Stimulated activated CD8-positive, alpha-beta memory T cell treated with anti-CD3 and anti-CD28 coated beads, Interleukin-7, amount 100 ng/mL, for 24 hours (primary cell): ENCODE data around the gene RNU1-3.

ENCODE experiments used
- DNase-seq: peaks from one replicate; pipeline ENCODE4 v3.0.0-alpha.2; 2020; ENCODE audit warnings: low read depth

Gene RNU1-3

DNA sequence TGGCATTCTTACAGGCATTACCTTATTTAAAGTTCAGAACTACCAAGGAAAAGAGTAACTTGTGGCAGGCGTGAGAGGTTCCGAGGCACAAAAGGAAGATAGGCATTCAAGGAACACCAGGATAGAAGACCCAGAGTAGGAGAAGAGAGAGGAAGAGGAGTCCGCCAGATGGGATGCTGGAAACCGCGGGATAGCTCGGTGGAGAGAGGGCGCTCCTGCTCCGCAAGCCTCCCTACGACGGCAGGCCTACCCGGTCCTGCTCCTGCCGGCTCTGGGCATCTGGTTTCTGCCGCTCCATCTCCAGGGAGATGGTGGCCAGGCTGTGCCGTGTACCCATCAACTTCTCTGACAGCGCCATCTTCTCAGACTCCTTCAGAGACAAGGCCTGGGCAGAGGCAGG is 48.0 kb downstream of the RNU1-3 start:
- DNase-seq = no peak

DNA sequence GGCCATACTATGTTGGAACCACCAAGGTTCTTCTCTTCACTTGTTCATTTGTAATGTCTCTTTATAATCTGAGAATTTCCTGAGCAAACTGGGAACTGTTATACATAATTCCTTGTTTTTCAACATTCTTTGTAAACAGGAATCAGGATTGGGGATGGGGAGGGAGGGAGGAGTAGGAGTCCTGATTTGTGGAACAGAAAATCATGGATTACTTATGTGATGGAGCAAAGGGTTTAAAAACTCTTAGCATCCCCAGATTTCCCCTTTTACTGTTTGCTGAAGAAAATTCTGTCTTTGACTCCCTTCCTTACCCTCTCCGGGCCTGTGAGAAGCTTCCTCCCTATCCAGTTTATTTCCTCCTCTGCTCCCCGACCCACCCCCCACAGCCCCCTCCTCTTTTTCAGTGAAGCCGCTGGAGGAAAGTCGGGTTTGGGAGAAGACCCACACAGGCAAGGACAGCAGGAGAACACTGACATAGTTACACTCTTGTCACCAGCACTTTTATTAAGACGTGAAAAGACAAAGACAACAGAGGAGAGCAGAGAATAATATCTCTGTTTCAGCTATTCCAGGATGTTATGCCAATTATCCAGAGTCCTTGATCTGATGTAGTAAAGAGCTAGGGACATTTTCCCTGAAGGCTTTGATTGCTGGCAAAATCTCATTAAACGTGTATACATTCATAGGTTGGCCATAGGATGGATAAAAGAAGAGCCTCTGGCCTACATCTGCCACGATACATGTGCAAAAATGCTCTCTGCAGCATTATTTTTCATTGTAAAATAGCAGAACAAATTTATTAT is 48.8 kb downstream of the RNU1-3 start:
- no peak for DNase-seq

DNA sequence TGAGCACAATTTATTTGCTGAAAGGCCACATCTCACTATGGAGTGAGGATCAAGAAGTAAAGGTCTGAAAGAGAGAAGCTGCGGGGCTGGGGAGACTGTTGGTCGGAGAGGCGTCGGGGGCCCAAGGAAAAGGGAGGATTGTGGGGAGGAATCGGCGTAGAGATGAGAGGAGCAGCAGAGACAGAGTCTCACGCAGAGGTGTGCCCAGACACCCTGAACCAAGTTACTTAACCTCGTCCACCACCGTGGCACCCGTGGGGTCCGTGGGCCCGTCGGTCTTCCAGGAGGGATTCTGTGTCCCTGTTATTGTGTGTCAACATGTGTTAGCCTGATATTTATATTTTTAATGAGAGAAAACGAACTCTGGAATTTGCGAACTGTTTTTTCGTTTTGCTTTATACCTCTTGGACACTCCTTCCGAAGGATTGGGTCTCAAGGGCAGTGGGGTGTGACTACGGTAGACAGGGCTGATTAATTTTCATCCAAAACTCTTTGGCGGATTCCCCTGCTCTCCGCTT is 49.6 kb downstream of the RNU1-3 start:
- no peak for DNase-seq
